ENCODE measurements around the gene OSBPL3.

GRCh38 chr7:25014756-25015155 is 34.8 kb upstream of the OSBPL3 start:
- no peak for TF ChIP-seq CTCF (conservative IDR thresholded peaks at IDR 0.05 in 1 of 2, IDR thresholded peaks at IDR 0.05 in 1 of 2; ENCODE audit: extremely low read depth in 1 of 2, insufficient read depth in 1 of 2, low read depth in 1 of 2, low read length in 2 of 2)
- no peak for TF ChIP-seq EZH2 (IDR thresholded peaks at IDR 0.05; ENCODE audit: borderline replicate concordance, low read length)

Data from mammary epithelial cell (primary cell).